CD8-positive, alpha-beta memory T cell (primary cell): Measurements from ENCODE around the gene SORCS2. TPM values are rescaled to one million over a fixed set of nuclear protein-coding genes. Genes with fewer than 3 reads are reported as not detected.
A peak's percentile ranks its signal among the peaks of the same experiment; 100 is the strongest.

Experiments used
- CTCF ChIA-PET: fragments of 350-600 bp; sonication (Branson Sonifier 250); formaldehyde crosslinking; loops from one replicate; lab custom pipeline; 2021; ENCODE audit warnings: antibody characterized with exemption; lab: Charles Lee
- POLR2A ChIA-PET: fragments of 350-600 bp; sonication (Branson Sonifier 250); formaldehyde crosslinking; loops from one replicate; lab custom pipeline; 2021; ENCODE audit warnings: antibody characterized with exemption; lab: Charles Lee
- DNase-seq, 5 donors: peaks; one replicate each; pipeline versions ENCODE4 v3.0.0 to v3.0.0-alpha.2; 2020 to 2022; ENCODE audit warnings: mixed read lengths in 1 of 5
- H3K27ac ChIP-seq: one replicate; pipeline ENCODE4 v1.7.0; 2013; ENCODE audit warnings: low read depth, mild to moderate bottlenecking, low read length, moderate library complexity
- H3K27me3 ChIP-seq: 2 replicates; pipeline ENCODE4 v1.7.0; 2013; ENCODE audit warnings: low read length, mild to moderate bottlenecking; ENCODE audit not compliant: insufficient read depth, poor library complexity, severe bottlenecking
- H3K36me3 ChIP-seq: 2 replicates; pipeline ENCODE4 v1.7.0; 2013; ENCODE audit warnings: mild to moderate bottlenecking, low read length, moderate library complexity; ENCODE audit not compliant: insufficient read depth
- H3K4me1 ChIP-seq: 2 replicates; pipeline ENCODE4 v1.7.0; 2013; ENCODE audit warnings: mild to moderate bottlenecking, low read length, moderate library complexity; ENCODE audit not compliant: insufficient read depth
- H3K4me3 ChIP-seq: 2 replicates; pipeline ENCODE4 v1.7.0; 2013; ENCODE audit warnings: mild to moderate bottlenecking, low read length
- H3K9me3 ChIP-seq: 2 replicates; pipeline ENCODE4 v1.7.0; 2013; ENCODE audit warnings: mild to moderate bottlenecking, low read length
- H3K27ac Mint-ChIP-seq, 8 donors: one replicate each; pipeline ENCODE4 v1.8.0; 2020 to 2021; ENCODE audit warnings: mixed read lengths in 8 of 8, mild to moderate bottlenecking in 6 of 8, inconsistent platforms in 3 of 8, moderate library complexity in 3 of 8
- H3K27me3 Mint-ChIP-seq, 2 donors: one replicate each; pipeline ENCODE4 v1.8.0; 2020 to 2021; ENCODE audit warnings: mixed read lengths in 2 of 2, mild to moderate bottlenecking in 1 of 2, moderate library complexity in 1 of 2
- H3K36me3 Mint-ChIP-seq, 3 donors: one replicate each; pipeline ENCODE4 v1.8.0; 2020 to 2021; ENCODE audit warnings: mixed read lengths in 3 of 3, inconsistent platforms in 1 of 3, mild to moderate bottlenecking in 1 of 3
- H3K4me1 Mint-ChIP-seq, 3 donors: one replicate each; pipeline ENCODE4 v1.8.0; 2020 to 2021; ENCODE audit warnings: mixed read lengths in 3 of 3, inconsistent platforms in 1 of 3, mild to moderate bottlenecking in 1 of 3
- H3K4me3 Mint-ChIP-seq, 7 donors: one replicate each; pipeline ENCODE4 v1.8.0; 2020 to 2021; ENCODE audit warnings: mixed read lengths in 7 of 7, mild to moderate bottlenecking in 6 of 7, moderate library complexity in 4 of 7, inconsistent platforms in 2 of 7
- H3K9me3 Mint-ChIP-seq, 5 donors: one replicate each; pipeline ENCODE4 v1.8.0; 2020 to 2022; ENCODE audit warnings: mixed read lengths in 5 of 5, mild to moderate bottlenecking in 3 of 5, moderate library complexity in 2 of 5, inconsistent platforms in 1 of 5
- polyA plus RNA-seq: library from polyadenylated mRNA; unstranded; fragments of 300-500 nt; fragmentation: Illumina TruSeq; gene quantifications from one replicate; pipeline ENCODE4 v1.2.3, GENCODE V29; 2021
- total RNA-seq, 2 experiments: library from RNA; stranded (reverse); gene quantifications; one replicate each; pipeline ENCODE4 v1.2.3, GENCODE V29; 2021

The SORCS2 gene
- total and polyA plus RNA-seq, 3 experiments from 2014 or later = not detected

DNA sequence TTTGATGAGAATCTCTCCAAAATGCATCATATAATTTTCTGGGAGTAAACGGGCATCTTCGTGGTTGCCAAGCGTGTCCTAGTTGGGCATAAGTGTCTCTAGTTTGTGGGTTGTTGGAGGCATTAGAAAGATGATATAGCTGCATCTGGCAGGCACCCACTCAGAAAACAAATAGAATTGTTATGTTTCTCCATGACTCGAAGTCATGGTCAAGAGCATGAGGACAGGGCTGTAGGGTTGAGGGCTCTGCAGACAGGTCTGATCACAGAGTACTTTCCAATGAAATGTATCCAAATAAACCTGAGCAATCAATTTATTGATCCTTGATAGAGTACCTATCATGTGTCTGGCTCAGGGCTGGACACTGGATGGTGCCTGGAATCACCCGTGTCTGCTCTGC lies 82.7 kb downstream of the SORCS2 start:
- Mint-ChIP-seq H3K9me3 (peaks cover 0 to 2% (median 0%) of the 10 kb centered on the region in 5 donors), H3K36me3 (no peaks in the 10 kb centered on the region), H3K27ac (no peak overlapping the region), H3K4me3 (peak overlapping the region in 1 of 7 donors; percentile 36), H3K27me3 (peaks cover 6 to 9% of the 10 kb centered on the region in 2 donors), H3K4me1 (no peaks in the 10 kb centered on the region)
- no peak for DNase-seq
- H3K4me3 ChIP-seq = no peak overlapping the region
- no peaks in the 10 kb centered on the region for H3K36me3 ChIP-seq
- CTCF ChIA-PET = no interaction called here
- no peaks in the 10 kb centered on the region for H3K4me1 ChIP-seq
- POLR2A ChIA-PET = no interaction called here
- no peaks in the 10 kb centered on the region for H3K27me3 ChIP-seq
- H3K27ac ChIP-seq = no peak overlapping the region
- H3K9me3 ChIP-seq = no peaks in the 10 kb centered on the region

DNA sequence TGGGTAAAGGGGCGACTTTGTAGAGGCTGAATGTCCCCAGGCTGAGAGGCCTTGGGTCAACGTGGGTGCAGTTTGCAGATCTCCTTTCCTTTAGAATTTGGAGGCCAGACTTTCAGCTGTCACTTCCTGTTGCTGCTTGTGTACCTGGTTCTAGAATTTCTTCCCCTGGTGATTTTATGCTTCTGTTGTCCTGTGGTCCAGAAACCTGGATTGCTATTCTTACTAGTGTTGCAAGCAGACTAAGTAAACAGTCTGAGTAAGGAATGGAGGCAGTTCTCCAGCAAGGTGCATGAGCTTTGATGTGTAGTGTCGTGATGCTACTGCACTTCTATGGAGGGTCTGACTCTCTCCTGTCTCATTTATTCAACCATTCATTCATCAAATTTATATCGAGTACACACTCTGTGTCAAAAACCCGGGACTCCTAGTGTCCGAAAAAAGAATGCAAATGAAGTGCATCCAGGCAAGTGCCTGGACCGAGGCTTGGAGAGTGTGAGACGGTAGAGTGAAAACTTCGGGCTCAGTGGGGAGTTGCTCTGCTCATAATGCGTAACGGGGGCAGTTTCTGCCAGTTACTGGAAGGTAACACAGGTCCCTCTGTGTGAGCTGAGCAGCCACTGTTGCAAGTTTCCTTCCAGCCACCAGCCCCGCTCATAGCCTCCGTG lies 83.3 kb downstream of the SORCS2 start:
- no peak overlapping the region for H3K4me3 ChIP-seq
- Mint-ChIP-seq H3K36me3 (no peaks in the 10 kb centered on the region), H3K4me1 (no peaks in the 10 kb centered on the region), H3K4me3 (no peak overlapping the region), H3K9me3 (peaks cover 0 to 2% (median 0%) of the 10 kb centered on the region in 5 donors), H3K27ac (peak overlapping the region in 1 of 8 donors; percentile 18), H3K27me3 (peaks cover 6% of the 10 kb centered on the region in 2 donors)
- H3K27ac ChIP-seq = no peak overlapping the region
- no peaks in the 10 kb centered on the region for H3K9me3 ChIP-seq
- no peaks in the 10 kb centered on the region for H3K27me3 ChIP-seq
- H3K4me1 ChIP-seq = no peaks in the 10 kb centered on the region
- no peak for DNase-seq
- H3K36me3 ChIP-seq = no peaks in the 10 kb centered on the region
- ChIA-PET CTCF (no interaction called here), POLR2A (no interaction called here)

DNA sequence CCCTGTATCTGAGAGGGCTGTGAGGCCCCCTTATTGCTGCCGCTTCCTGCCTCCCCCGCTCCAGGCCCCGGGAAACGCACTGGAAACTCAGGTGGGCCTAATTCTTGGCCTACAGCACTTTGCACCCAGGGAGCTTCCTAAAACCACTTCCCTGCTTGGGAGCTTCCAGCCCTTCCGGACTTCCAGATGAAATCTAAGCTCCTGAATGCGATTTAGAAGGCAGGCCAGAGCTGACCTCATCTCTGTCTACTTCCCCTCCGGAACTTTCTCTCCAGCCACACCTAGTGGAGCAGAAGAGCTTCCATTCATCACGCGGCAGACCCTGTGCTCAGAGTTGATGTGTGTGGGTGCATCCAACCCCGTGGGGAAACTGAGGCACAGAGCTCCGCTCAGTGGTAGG lies 84.2 kb downstream of the SORCS2 start:
- no peak for DNase-seq
- ChIA-PET CTCF (interaction anchor here (0.8 kb wide), 1 partner anchor 9 kb away, joined by 3 read pairs; no protein-coding TSS in a partner anchor), POLR2A (no interaction called here)
- Histone ChIP-seq H3K4me3 (no peak overlapping the region), H3K36me3 (no peaks in the 10 kb centered on the region), H3K4me1 (no peaks in the 10 kb centered on the region), H3K27me3 (no peaks in the 10 kb centered on the region), H3K9me3 (no peaks in the 10 kb centered on the region), H3K27ac (no peak overlapping the region)
- no peaks in the 10 kb centered on the region for H3K4me1 Mint-ChIP-seq
- peaks cover 0 to 2% (median 0%) of the 10 kb centered on the region in 5 donors for H3K9me3 Mint-ChIP-seq
- no peak overlapping the region for H3K4me3 Mint-ChIP-seq
- no peak overlapping the region for H3K27ac Mint-ChIP-seq
- no peaks in the 10 kb centered on the region for H3K36me3 Mint-ChIP-seq
- peaks cover 3 to 6% of the 10 kb centered on the region in 2 donors for H3K27me3 Mint-ChIP-seq

DNA sequence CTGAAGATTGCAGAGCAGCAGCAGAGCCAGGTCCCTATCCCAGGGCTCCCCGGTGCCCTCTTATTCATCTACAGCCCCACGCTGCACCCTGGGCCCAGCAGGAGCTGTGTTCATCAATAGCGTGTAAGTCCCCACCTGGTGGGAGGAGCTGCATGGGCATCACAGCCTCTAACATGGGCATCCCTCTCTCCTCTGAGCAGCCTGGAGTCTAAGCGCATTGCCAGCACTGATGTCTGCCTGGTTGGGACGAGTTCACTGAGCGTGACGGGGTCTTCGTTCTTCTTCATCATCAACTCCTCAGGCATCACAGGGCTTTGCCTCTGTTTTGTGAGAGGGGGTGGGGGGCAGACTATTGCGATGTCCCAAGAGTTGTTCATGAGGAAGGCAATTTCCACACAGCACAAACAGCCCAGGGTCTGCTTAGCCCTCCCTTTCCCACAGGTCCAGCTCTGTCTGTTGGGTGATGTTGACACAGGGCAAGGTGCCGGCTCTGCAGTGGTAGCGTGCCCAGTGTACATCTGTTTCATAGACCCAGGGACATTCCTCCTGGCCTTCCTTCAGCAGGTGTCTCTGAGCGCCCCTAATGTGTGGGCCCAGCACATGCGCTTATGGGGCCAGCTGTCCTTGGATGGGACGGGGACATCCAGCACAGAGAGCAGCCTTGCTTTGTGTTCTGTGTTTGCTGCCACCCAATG lies 85.9 kb downstream of the SORCS2 start:
- no peaks in the 10 kb centered on the region for H3K4me1 Mint-ChIP-seq
- Histone ChIP-seq H3K4me3 (no peak overlapping the region), H3K27ac (no peak overlapping the region), H3K36me3 (no peaks in the 10 kb centered on the region), H3K27me3 (no peaks in the 10 kb centered on the region), H3K4me1 (no peaks in the 10 kb centered on the region), H3K9me3 (no peaks in the 10 kb centered on the region)
- CTCF ChIA-PET = no interaction called here
- peaks cover 3 to 6% of the 10 kb centered on the region in 2 donors for H3K27me3 Mint-ChIP-seq
- H3K36me3 Mint-ChIP-seq = no peaks in the 10 kb centered on the region
- no peak overlapping the region for H3K27ac Mint-ChIP-seq
- no peak for DNase-seq
- H3K4me3 Mint-ChIP-seq = no peak overlapping the region
- H3K9me3 Mint-ChIP-seq = peaks cover 0 to 2% (median 0%) of the 10 kb centered on the region in 5 donors
- POLR2A ChIA-PET = no interaction called here

DNA sequence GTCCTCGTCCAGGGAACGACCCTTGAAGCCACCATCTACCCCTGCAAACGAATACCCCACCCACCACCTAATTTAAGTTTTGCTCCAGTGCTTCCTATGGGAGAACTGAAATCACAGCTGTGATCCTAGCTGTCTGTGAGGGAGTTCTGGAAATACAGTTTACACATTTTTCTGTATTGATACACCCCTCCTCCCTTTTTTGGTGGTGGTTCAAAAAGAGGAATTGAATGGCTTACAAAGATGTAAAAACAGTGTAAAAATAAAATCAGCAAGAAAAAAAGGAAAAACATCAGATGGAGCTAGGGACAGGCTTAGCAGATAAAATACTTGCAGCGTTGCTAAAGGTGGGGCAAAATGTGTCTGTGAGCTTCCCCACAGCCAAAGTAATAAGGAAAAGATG lies 86.6 kb downstream of the SORCS2 start:
- no peak overlapping the region for H3K27ac Mint-ChIP-seq
- Histone ChIP-seq H3K4me1 (no peaks in the 10 kb centered on the region), H3K27ac (no peak overlapping the region), H3K27me3 (no peaks in the 10 kb centered on the region), H3K4me3 (no peak overlapping the region), H3K36me3 (no peaks in the 10 kb centered on the region), H3K9me3 (no peaks in the 10 kb centered on the region)
- ChIA-PET POLR2A (no interaction called here), CTCF (no interaction called here)
- H3K36me3 Mint-ChIP-seq = no peaks in the 10 kb centered on the region
- DNase-seq = no peak
- H3K27me3 Mint-ChIP-seq = peaks cover 3 to 7% of the 10 kb centered on the region in 2 donors
- no peaks in the 10 kb centered on the region for H3K4me1 Mint-ChIP-seq
- no peak overlapping the region for H3K4me3 Mint-ChIP-seq
- H3K9me3 Mint-ChIP-seq = peaks cover 0 to 1% (median 0%) of the 10 kb centered on the region in 5 donors

DNA sequence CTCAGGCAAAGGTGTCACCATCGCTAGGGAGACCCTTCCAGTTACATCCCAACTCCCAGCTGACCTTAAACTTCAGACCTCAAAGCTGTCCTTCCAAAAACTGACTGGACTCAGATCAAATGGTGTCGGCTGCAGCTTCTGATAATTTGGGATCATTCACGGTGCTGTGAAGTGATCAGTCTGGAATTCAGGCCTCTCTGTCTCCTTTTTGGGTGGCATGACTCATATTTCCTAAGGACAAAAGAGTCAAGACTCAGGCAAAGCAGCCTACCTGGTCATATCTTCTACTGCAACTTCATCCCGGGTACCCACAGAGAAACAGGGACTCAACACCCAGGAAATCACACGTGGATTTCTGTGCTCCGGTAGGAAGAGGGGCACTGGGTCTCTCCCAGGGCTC lies 87.6 kb downstream of the SORCS2 start:
- no peaks in the 10 kb centered on the region for H3K36me3 Mint-ChIP-seq
- H3K9me3 Mint-ChIP-seq = no peaks in the 10 kb centered on the region
- POLR2A ChIA-PET = no interaction called here
- H3K4me3 ChIP-seq = no peak overlapping the region
- no peak for DNase-seq
- no peaks in the 10 kb centered on the region for H3K36me3 ChIP-seq
- CTCF ChIA-PET = no interaction called here
- H3K27ac Mint-ChIP-seq = no peak overlapping the region
- H3K27ac ChIP-seq = no peak overlapping the region
- H3K27me3 Mint-ChIP-seq = peaks cover 3 to 7% of the 10 kb centered on the region in 2 donors
- H3K27me3 ChIP-seq = no peaks in the 10 kb centered on the region
- no peaks in the 10 kb centered on the region for H3K9me3 ChIP-seq
- no peaks in the 10 kb centered on the region for H3K4me1 Mint-ChIP-seq
- no peak overlapping the region for H3K4me3 Mint-ChIP-seq
- no peaks in the 10 kb centered on the region for H3K4me1 ChIP-seq

DNA sequence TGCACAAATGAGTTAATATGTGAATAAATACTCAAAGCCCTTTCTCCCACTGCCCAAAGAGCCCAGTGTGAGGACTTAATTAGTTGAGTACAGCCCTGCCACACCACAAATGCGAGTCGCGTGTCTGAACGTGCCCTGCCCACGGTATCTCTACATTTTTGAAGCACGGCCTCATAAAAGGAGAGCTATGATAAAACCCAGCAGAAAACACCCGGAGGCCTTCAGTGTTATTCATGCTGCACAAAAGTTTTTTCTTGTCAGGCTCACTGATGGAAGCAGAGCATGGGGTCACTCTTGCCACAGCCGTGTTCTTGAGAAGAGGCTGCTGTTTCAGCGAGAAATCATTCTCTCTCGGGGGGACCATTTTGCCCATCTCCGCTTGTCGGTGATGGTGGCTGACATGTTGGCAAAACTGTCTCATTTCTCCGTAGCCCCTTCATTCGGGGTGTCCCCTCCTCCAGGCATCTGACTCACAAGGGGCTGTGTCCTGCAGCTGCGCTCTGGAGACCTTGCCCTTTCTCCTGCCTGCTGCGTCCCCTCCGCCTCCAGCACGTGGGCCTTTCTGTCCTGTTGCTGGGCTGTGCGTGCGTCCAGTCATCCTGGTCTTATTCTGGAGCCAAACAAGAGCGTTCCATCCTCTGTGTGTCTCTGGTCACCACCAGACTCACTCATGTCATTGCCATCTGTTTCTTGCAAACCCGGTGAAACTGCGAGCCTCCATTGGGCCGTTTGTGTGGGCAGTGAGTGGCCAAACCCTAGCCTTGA lies 88.8 kb downstream of the SORCS2 start:
- Histone ChIP-seq H3K9me3 (no peaks in the 10 kb centered on the region), H3K36me3 (no peaks in the 10 kb centered on the region), H3K27ac (no peak overlapping the region), H3K27me3 (no peaks in the 10 kb centered on the region), H3K4me1 (no peaks in the 10 kb centered on the region), H3K4me3 (no peak overlapping the region)
- no peak overlapping the region for H3K4me3 Mint-ChIP-seq
- ChIA-PET CTCF (no interaction called here), POLR2A (no interaction called here)
- peaks cover 2 to 7% of the 10 kb centered on the region in 2 donors for H3K27me3 Mint-ChIP-seq
- H3K36me3 Mint-ChIP-seq = no peaks in the 10 kb centered on the region
- H3K9me3 Mint-ChIP-seq = no peaks in the 10 kb centered on the region
- no peak for DNase-seq
- no peak overlapping the region for H3K27ac Mint-ChIP-seq
- H3K4me1 Mint-ChIP-seq = no peaks in the 10 kb centered on the region
